Activated T-cell treated with anti-CD3 and anti-CD28 coated beads, Interleukin-2, amount 50 U/mL, for 72 hours (primary cell): ENCODE measurements around the gene SLC11A2. TPM values are rescaled to one million over a fixed set of nuclear protein-coding genes. Genes with fewer than 3 reads are reported as not detected.

Source experiments
- ATAC-seq, 2 donors: fragments of 150-1000 bp; cut with Tn5 transposase; replicated peaks in 1 of 2; 2 replicates each; pipeline ENCODE4 v1.10.0; 2021; ENCODE audit warnings: moderate library complexity in 2 of 2, mild to moderate bottlenecking in 1 of 2
- DNase-seq, 2 donors: peaks; one replicate each; pipeline ENCODE4 v3.0.0; 2021 to 2022; ENCODE audit warnings: mixed read lengths in 1 of 2
- H3K27ac Mint-ChIP-seq: one replicate; pipeline ENCODE4 v1.8.0; 2022; ENCODE audit warnings: mild to moderate bottlenecking, moderate library complexity, mixed read lengths
- H3K27me3 Mint-ChIP-seq: one replicate; pipeline ENCODE4 v1.8.0; 2022; ENCODE audit warnings: low read depth, mixed read lengths
- H3K36me3 Mint-ChIP-seq, 2 donors: one replicate each; pipeline ENCODE4 v1.8.0; 2022; ENCODE audit warnings: mixed read lengths in 2 of 2, mild to moderate bottlenecking in 1 of 2; ENCODE audit not compliant: insufficient read depth in 2 of 2
- H3K4me1 Mint-ChIP-seq: one replicate; pipeline ENCODE4 v1.8.0; 2022; ENCODE audit warnings: low read depth, mixed read lengths
- H3K4me3 Mint-ChIP-seq, 2 donors: one replicate each; pipeline ENCODE4 v1.8.0; 2022; ENCODE audit warnings: mild to moderate bottlenecking in 2 of 2, mixed read lengths in 2 of 2, moderate library complexity in 2 of 2
- H3K9me3 Mint-ChIP-seq, 2 donors: one replicate each; pipeline ENCODE4 v1.8.0; 2022; ENCODE audit warnings: mixed read lengths in 2 of 2
- total RNA-seq, 2 donors: library from RNA; stranded (reverse); gene quantifications; one replicate each; pipeline ENCODE4 v1.2.3, GENCODE V29; 2022

The SLC11A2 gene
- total RNA-seq, 2 donors from 2014 or later: 44.8 to 54.5 TPM

DNA sequence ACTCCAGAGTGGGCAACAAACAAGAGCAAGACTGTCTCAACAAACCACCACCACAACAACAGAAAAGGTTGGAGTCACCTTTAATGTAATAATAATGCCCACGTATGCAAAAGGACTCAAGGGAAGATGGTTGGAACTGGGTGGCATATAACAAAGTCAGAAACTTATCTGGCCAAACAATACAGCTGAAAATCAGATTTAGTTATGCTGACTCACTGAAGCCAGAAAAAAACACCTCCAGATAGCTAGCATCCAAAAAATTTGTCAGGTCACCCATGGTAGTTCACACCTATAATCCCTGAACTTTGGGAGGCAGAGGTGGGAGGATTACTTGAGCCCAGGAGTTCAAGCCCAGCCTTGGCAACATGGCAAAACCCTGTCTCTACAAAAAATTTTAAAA is 24.4 kb downstream of the SLC11A2 start:
- Mint-ChIP-seq H3K27ac (no peak overlapping the region), H3K36me3 (peaks cover 6 to 20% of the 10 kb centered on the region in 2 donors)

DNA sequence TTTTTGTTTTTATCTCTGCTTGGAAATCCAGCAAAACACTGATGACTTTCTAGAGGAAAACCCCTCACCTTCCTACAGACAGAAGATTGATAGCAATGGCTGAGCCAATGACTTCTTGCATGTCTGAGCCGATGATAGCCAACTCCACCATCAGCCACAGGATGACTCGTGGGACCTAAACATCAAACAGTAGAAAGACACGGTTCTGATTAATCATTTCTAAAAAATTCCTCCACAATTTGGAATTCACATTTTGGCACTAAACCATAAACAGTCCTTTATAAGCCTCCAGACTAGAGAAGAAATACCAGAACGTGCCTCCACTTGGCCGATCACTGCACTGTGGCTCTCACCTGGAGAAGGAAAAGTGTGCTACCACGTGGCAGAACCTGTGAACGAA is 25.9 kb downstream of the SLC11A2 start:
- Mint-ChIP-seq H3K27ac (peak overlapping the region; percentile 9), H3K27me3 (no peaks in the 10 kb centered on the region), H3K4me1 (peaks cover 16% of the 10 kb centered on the region), H3K4me3 (no peak overlapping the region), H3K9me3 (no peaks in the 10 kb centered on the region), H3K36me3 (peaks cover 9 to 14% of the 10 kb centered on the region in 2 donors)
- ATAC-seq: no peak
- DNase-seq: no peak

More for the DNA sequence above, 24.4 kb downstream of the SLC11A2 start:
- Mint-ChIP-seq H3K4me3 (no peak overlapping the region), H3K27me3 (no peaks in the 10 kb centered on the region), H3K9me3 (no peaks in the 10 kb centered on the region), H3K4me1 (peaks cover 16% of the 10 kb centered on the region)
- no peak for DNase-seq
- no peak for ATAC-seq

DNA sequence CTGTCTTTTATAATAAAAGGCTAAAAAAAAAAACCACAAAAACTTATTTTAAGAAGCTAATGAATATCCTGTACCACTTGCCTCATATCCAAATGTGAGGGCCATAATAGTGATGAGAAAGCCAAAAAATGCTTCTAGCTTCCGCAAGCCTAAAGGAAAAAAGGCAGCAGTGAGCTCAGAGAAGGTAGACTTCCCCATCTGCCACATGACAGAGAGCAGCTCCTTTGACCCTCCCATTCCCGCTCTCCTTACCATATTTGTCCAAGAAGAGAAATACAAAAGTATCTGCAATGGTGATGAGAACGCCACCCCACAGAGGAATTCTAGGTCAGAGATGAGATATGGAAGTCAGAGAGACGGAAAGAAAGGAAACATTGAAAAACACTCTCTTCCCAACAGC is 27.1 kb downstream of the SLC11A2 start:
- Mint-ChIP-seq H3K9me3 (no peaks in the 10 kb centered on the region), H3K27me3 (no peaks in the 10 kb centered on the region), H3K27ac (no peak overlapping the region), H3K4me1 (peaks cover 16% of the 10 kb centered on the region), H3K4me3 (no peak overlapping the region), H3K36me3 (peaks cover 14 to 16% of the 10 kb centered on the region in 2 donors)
- DNase-seq (no peak), ATAC-seq (no peak)

DNA sequence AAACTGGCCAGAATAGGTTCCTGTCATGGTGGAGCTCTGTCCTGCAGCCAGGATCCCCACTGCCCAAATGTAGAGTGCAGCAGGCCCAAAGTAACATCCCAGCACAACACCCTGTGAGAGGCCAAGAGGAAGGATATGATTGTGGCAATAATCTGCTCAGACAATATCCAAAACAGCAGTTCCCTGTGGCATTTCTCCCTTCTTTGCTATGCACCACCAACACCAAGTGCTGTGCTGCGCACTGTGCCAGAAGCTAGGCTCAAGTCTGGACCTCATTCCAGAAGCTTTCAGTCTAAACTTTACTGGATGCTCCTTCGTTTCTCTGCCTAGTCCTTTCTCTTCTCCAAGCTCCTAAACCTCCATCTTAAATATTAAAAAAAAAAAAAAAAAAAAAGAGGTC is 33.4 kb downstream of the SLC11A2 start:
- Mint-ChIP-seq H3K36me3 (peaks cover 23 to 29% of the 10 kb centered on the region in 2 donors), H3K27me3 (no peaks in the 10 kb centered on the region), H3K4me1 (peaks cover 20% of the 10 kb centered on the region), H3K27ac (no peak overlapping the region), H3K4me3 (no peak overlapping the region), H3K9me3 (no peaks in the 10 kb centered on the region)
- ATAC-seq (no peak), DNase-seq (no peak)

DNA sequence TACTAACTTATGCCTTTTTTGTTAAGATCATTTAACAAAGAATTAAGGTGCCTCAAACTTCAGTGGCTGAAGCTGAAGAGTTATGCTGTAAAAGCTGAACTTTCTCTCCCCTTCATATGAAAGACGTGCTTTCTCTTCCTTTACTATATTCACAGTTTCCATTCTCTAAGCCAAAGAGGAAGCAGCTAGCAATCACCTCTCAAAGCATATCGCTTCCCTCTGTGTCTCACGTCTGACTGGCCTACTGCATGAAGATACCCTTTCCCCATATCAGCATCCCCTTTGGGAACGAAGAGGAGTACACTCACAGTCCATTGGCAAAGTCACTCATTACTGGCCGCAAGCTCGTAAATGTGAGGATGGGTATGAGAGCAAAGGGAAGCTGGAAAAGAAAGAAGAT is 34.9 kb downstream of the SLC11A2 start:
- no peaks in the 10 kb centered on the region for H3K27me3 Mint-ChIP-seq
- no peak for DNase-seq
- no peak for ATAC-seq
- H3K27ac Mint-ChIP-seq: no peak overlapping the region
- no peak overlapping the region for H3K4me3 Mint-ChIP-seq
- peaks cover 20 to 27% of the 10 kb centered on the region in 2 donors for H3K36me3 Mint-ChIP-seq
- H3K9me3 Mint-ChIP-seq: no peaks in the 10 kb centered on the region
- H3K4me1 Mint-ChIP-seq: peaks cover 26% of the 10 kb centered on the region

DNA sequence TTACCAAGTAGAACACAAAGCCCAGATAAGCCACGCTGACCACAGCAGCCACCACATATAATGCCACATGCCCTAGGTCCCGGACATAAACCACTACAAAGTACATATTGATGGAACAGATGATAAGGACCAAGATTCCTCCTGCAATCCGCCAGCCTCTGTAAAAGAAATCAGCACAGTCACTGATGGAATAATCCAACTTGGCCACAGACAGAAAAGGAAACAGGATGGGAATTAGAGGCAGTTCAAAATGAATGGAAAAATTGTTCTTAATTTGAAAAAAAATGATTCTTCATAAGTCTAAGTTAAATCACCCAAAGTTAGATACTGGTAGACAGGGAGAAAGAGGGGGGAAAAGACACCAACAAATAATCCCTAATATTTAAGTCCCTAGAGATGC is 35.4 kb downstream of the SLC11A2 start:
- Mint-ChIP-seq H3K27ac (no peak overlapping the region), H3K36me3 (peaks cover 20 to 27% of the 10 kb centered on the region in 2 donors), H3K4me1 (peaks cover 31% of the 10 kb centered on the region), H3K9me3 (no peaks in the 10 kb centered on the region), H3K4me3 (no peak overlapping the region), H3K27me3 (no peaks in the 10 kb centered on the region)
- no peak for DNase-seq
- no peak for ATAC-seq

DNA sequence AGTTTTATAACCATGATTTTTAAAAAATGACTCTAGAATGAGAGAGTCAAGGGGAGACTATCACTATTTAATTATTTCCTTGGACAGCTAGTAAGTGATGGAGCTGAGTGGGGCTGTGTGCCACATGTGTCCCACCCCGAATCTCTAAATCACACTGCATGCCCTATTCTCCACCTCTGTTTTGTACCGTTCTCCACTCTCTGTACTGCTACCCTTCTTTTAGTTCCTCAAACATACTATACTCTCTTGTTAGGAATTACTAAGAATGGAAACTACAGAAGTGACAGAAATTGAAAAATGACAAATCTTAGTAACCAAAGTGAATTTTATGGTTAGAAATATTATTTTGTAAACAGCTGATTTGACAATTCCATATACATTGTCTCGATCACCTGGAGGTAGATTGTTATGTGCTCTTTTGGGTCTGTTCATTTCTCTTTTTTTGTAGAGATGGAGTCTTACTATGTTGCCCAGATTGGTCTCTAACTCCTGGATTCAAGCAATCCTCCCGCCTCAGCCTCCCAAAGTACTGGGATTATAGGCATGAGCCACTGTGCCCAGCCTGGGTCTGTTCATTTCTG is 35.9 kb downstream of the SLC11A2 start:
- Mint-ChIP-seq H3K4me3 (no peak overlapping the region), H3K36me3 (peaks cover 20 to 27% of the 10 kb centered on the region in 2 donors), H3K4me1 (peaks cover 37% of the 10 kb centered on the region), H3K27me3 (no peaks in the 10 kb centered on the region), H3K9me3 (no peaks in the 10 kb centered on the region), H3K27ac (no peak overlapping the region)
- no peak for DNase-seq
- ATAC-seq: peak in 1 of 2 donors; percentile 72

DNA sequence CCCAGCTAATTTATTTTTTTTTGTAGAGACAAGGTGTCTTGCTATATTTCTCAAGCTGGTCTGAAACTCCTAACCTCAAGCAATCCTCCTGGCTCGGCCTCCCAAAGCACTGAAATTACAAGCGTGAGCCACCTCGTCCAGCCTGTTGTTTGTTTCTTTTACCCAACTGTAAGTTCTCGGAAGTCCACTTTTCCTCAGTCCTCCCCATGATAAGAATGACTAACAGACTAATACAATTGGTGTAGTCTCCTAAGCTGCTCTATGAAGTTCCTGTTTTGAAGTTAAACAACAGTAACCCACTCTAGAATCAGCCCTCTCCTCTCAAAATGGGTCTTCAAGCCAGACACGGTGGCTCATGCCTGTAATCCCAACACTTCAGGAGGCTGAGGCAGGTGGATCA is 37.3 kb downstream of the SLC11A2 start:
- DNase-seq (no peak), ATAC-seq (no peak)
- no peak overlapping the region for H3K4me3 Mint-ChIP-seq
- H3K9me3 Mint-ChIP-seq: no peaks in the 10 kb centered on the region
- peaks cover 48% of the 10 kb centered on the region for H3K4me1 Mint-ChIP-seq
- no peak overlapping the region for H3K27ac Mint-ChIP-seq
- H3K27me3 Mint-ChIP-seq: no peaks in the 10 kb centered on the region
- H3K36me3 Mint-ChIP-seq: peaks cover 15 to 22% of the 10 kb centered on the region in 2 donors

DNA sequence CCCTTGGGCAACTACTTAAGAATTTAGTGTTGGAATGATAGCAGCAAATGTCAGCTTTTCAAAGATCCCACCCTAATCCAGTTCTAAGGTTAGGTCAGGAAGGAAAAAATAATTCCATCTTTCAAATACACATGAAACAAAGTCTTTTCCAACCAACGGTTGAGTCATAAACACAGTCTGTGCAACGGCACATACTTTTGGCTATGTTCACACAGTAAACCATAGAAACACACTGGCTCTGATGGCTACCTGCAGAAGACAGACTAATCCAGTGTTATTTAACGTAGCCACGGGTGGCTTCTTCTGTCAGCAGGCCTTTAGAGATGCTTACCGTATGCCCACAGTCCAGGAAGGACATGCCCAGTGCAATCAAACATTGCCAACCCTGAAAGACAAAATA is 38.1 kb downstream of the SLC11A2 start:
- ATAC-seq: no peak

DNA sequence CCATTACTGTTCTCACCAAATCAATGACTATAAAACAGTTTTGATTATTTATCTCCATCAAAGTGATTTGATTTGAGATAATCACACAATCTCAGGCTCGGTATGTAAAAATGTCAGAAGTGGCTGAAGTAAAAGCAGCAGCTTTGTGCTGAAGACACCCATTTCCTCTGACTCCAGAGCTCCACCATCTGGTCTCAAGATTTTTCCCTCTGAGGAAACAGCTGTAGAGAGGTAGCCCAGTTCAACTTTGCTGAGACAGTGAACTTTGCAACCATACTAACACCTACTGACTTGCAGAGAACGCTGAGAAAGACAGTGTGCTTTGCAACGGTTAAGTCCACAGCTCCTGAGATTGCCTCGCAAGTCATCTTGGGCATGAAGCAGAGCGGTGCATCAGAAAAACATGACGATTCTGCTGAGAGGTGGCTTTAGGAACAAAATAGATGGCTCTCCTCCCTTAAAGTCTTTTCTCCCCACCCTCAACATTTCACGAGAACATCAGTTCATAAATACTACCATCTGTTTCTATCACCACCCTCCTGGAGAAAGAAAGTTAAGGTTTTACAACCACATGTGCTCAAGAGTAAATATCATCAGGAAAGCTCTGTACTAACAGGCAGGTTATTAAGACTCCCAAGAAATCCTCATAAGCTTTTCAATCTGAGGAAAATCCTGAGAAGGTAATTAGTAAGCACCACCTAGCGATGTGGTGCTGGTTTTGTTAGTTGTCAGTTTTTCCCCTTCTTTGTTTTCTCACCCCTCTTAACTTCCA is 39.0 kb downstream of the SLC11A2 start:
- DNase-seq (peak in 1 of 2 donors; percentile 25), ATAC-seq (peak; percentile 55 to 60)
- peaks cover 47% of the 10 kb centered on the region for H3K4me1 Mint-ChIP-seq
- no peaks in the 10 kb centered on the region for H3K9me3 Mint-ChIP-seq
- peaks cover 14 to 21% of the 10 kb centered on the region in 2 donors for H3K36me3 Mint-ChIP-seq
- no peak overlapping the region for H3K27ac Mint-ChIP-seq
- H3K4me3 Mint-ChIP-seq: no peak overlapping the region
- H3K27me3 Mint-ChIP-seq: no peaks in the 10 kb centered on the region

More for the DNA sequence above, 38.1 kb downstream of the SLC11A2 start:
- no peak for DNase-seq
- Mint-ChIP-seq H3K27ac (no peak overlapping the region), H3K4me3 (no peak overlapping the region), H3K27me3 (no peaks in the 10 kb centered on the region), H3K4me1 (peaks cover 48% of the 10 kb centered on the region), H3K36me3 (peaks cover 15 to 22% of the 10 kb centered on the region in 2 donors), H3K9me3 (no peaks in the 10 kb centered on the region)

DNA sequence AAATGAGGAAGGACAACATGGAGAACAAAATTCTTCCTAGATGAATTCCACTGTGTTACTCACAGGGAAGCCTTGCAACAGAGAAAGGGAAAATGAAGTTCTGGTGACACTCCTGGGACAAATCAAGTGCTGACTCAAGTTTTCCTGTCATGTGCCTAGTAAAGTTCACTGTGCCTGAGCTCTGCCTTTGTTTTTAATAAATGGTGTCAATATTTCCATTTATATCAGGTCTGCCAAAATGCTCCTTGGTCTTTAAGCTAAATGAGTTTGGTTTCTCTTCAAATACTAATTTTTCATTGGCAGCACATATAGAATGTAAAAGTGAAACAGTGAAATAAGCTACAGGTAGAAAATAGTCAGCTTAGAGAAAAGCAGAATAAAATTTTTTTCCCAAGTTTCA is 40.9 kb downstream of the SLC11A2 start:
- H3K27ac Mint-ChIP-seq: peak overlapping the region; percentile 79
- H3K4me3 Mint-ChIP-seq: no peak overlapping the region
- H3K27me3 Mint-ChIP-seq: no peaks in the 10 kb centered on the region
- peaks cover 44% of the 10 kb centered on the region for H3K4me1 Mint-ChIP-seq
- ATAC-seq: no peak
- no peaks in the 10 kb centered on the region for H3K9me3 Mint-ChIP-seq
- DNase-seq: no peak
- peaks cover 6 to 14% of the 10 kb centered on the region in 2 donors for H3K36me3 Mint-ChIP-seq

DNA sequence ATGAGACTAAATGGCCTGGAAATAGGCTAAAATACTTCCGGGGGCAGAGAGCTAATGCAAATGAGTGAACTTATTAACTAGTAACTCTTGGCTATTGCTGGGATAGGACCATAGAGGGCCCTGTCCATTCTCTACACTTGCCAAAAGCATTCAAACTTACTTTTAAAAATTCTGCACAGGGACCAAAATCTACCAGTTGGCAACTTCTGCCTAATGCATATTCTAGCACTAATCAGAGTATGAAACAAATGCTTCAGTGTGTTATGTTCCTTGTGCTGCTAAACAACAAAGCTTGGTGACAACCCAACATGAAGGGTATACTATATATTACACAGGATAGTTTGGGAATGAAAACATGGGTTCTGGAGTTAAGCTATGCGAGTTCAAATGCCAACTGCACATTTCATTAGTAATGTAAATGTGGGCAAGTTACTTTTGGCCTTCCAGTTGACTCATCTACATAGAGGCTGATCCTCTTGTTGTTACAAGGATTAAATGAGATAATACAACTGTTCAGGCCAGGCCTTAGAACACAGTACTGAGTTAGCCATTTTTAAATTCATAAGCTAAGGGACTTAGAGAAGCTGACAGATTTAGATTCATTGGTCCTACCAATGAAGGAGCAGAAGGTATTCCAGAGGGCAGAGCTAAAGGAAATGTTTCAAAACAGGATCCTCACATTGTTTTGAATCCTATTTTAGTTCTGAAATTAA is 41.4 kb downstream of the SLC11A2 start:
- H3K36me3 Mint-ChIP-seq: peaks cover 4 to 11% of the 10 kb centered on the region in 2 donors
- peaks cover 47% of the 10 kb centered on the region for H3K4me1 Mint-ChIP-seq
- no peak for ATAC-seq

More for the DNA sequence above, 41.4 kb downstream of the SLC11A2 start:
- Mint-ChIP-seq H3K4me3 (peak overlapping the region in 1 of 2 donors; percentile 19), H3K9me3 (no peaks in the 10 kb centered on the region), H3K27ac (peak overlapping the region; percentile 79), H3K27me3 (no peaks in the 10 kb centered on the region)
- no peak for DNase-seq
